ENCODE measurements around the gene IGSF8.
"Not testable (repeated sequence)": the region's sequence is repeated elsewhere in the genome, so short reads cannot be mapped to it uniquely, and the experiment has no call there.

The IGSF8 gene

DNA sequence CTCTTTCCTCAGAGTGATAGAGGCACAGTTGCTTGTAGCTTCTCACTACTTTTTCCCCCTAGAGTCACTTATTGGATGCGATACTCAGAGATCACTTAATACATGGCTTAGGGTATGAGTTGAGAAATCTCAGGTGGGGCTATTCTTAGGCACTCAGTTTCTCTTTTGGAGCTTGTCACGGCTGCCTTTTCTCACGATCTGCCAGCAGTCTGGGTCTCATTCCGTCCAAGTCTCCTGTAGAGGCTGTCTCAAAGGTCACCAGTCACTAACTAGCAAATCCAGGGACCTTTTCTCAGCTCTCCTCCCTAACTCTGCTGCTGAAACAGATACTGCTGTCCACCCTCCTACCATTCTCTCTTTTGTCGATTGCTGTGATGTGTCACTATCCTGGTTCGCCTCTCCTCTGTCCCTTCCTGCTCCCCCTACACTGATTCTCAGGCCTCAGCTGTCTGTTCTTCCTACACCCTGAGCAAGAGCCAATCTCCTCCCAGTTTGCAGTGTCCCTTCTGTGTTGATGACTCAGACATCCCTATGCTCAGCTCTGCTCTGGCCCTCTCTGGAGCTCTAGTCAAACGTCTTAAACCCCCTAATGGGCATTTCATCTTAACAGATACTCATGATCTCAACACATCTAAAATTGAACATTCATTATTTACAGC is 29.6 kb upstream of the IGSF8 start:
- TF ChIP-seq, protein P1, sequence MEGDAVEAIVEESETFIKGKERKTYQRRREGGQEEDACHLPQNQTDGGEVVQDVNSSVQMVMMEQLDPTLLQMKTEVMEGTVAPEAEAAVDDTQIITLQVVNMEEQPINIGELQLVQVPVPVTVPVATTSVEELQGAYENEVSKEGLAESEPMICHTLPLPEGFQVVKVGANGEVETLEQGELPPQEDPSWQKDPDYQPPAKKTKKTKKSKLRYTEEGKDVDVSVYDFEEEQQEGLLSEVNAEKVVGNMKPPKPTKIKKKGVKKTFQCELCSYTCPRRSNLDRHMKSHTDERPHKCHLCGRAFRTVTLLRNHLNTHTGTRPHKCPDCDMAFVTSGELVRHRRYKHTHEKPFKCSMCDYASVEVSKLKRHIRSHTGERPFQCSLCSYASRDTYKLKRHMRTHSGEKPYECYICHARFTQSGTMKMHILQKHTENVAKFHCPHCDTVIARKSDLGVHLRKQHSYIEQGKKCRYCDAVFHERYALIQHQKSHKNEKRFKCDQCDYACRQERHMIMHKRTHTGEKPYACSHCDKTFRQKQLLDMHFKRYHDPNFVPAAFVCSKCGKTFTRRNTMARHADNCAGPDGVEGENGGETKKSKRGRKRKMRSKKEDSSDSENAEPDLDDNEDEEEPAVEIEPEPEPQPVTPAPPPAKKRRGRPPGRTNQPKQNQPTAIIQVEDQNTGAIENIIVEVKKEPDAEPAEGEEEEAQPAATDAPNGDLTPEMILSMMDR (IDR thresholded peaks at IDR 0.05; ENCODE audit: poor library complexity, severe bottlenecking) = no peak
- DNase-seq (ENCODE audit: low spot score) = no peak
- peaks cover 10% of the 10 kb centered on the region for H3K4me1 ChIP-seq (ENCODE audit: insufficient read depth, poor library complexity, severe bottlenecking)
- H3K9me3 ChIP-seq (ENCODE audit: severe bottlenecking) = no peaks in the 10 kb centered on the region
- no peak overlapping the region for H3K4me3 ChIP-seq (ENCODE audit: severe bottlenecking)
- H3K36me3 ChIP-seq (ENCODE audit: low read depth) = no peaks in the 10 kb centered on the region
- no peak overlapping the region for H3K27ac ChIP-seq (ENCODE audit: poor library complexity, severe bottlenecking)
- H3K27me3 ChIP-seq (ENCODE audit: insufficient read depth, poor library complexity, severe bottlenecking) = no peaks in the 10 kb centered on the region
- no peak for ATAC-seq (ENCODE audit: low read depth)

DNA sequence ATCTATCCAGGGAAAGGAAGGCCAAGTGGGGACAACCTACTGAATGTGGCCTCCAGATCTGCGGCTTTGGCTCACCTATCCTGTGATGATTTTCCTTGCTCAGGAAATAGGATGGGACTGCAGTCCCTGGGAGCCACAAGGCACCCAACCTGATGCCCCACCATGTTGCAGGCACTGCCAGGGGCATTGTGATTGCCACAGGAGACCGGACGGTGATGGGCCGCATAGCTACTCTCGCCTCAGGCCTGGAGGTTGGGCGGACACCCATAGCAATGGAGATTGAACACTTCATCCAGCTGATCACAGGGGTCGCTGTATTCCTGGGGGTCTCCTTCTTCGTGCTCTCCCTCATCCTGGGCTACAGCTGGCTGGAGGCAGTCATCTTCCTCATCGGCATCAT is 29.0 kb upstream of the IGSF8 start:
- Histone ChIP-seq H3K9me3 (ENCODE audit: severe bottlenecking) (no peaks in the 10 kb centered on the region), H3K4me1 (ENCODE audit: insufficient read depth, poor library complexity, severe bottlenecking) (peaks cover 10% of the 10 kb centered on the region), H3K4me3 (ENCODE audit: severe bottlenecking) (no peak overlapping the region), H3K27me3 (ENCODE audit: insufficient read depth, poor library complexity, severe bottlenecking) (no peaks in the 10 kb centered on the region), H3K27ac (ENCODE audit: poor library complexity, severe bottlenecking) (no peak overlapping the region), H3K36me3 (ENCODE audit: low read depth) (no peaks in the 10 kb centered on the region)
- DNase-seq (ENCODE audit: low spot score) = no peak
- TF ChIP-seq, protein P1 (IDR thresholded peaks at IDR 0.05; ENCODE audit: poor library complexity, severe bottlenecking) = no peak
- no peak for ATAC-seq (ENCODE audit: low read depth)

DNA sequence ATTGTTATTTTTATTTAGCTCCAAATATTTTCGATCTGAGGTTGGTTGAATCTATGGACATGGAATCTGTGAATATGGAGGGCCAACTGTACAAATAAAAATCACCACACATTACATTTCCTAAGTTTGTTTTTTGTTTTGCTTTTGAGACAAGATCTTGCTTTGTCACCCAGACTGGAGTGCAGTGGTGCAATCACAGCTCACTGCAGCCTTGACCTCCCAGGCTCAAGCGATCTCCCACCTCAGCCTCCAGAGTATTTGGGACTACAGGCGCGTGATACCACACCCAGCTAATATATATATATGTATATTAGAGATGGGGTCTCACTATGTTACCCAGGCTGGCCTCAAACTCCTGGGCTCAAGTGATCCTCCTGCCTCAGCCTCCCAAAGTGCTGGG is 27.9 kb upstream of the IGSF8 start:
- DNase-seq (ENCODE audit: low spot score); H3K27me3 ChIP-seq (ENCODE audit: insufficient read depth, poor library complexity, severe bottlenecking); H3K36me3 ChIP-seq (ENCODE audit: low read depth); ATAC-seq (ENCODE audit: low read depth); H3K9me3 ChIP-seq (ENCODE audit: severe bottlenecking); H3K4me3 ChIP-seq (ENCODE audit: severe bottlenecking); H3K27ac ChIP-seq (ENCODE audit: poor library complexity, severe bottlenecking): not testable (repeated sequence)
- H3K4me1 ChIP-seq (ENCODE audit: insufficient read depth, poor library complexity, severe bottlenecking) = peaks cover 10% of the 10 kb centered on the region

DNA sequence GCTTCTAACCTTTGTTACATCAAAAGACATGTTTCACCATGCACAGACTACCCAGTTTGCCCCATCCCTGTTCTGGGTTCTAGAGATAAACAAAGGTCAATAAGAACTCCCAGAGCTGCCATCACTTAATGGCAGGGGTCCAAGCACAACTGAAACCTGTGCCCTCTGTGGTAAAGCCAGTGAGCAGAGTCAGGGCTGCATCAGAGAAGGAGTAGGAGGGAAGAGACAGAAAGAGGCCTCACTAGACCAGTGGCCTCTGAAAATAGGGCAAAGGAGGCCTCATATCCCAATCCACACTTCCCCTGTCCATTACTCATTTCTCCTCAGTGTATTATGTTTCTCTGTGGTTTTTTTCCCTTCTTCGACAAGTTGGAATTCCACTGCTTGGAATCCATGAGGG is 27.3 kb upstream of the IGSF8 start:
- H3K27me3 ChIP-seq (ENCODE audit: insufficient read depth, poor library complexity, severe bottlenecking) = no peaks in the 10 kb centered on the region
- H3K9me3 ChIP-seq (ENCODE audit: severe bottlenecking) = no peaks in the 10 kb centered on the region
- peaks cover 10% of the 10 kb centered on the region for H3K4me1 ChIP-seq (ENCODE audit: insufficient read depth, poor library complexity, severe bottlenecking)
- peak overlapping the region; percentile 39 for H3K27ac ChIP-seq (ENCODE audit: poor library complexity, severe bottlenecking)
- no peaks in the 10 kb centered on the region for H3K36me3 ChIP-seq (ENCODE audit: low read depth)
- no peak overlapping the region for H3K4me3 ChIP-seq (ENCODE audit: severe bottlenecking)
- TF ChIP-seq, protein P1 (IDR thresholded peaks at IDR 0.05; ENCODE audit: poor library complexity, severe bottlenecking) = no peak
- DNase-seq (ENCODE audit: low spot score) (no peak), ATAC-seq (ENCODE audit: low read depth) (no peak)

DNA sequence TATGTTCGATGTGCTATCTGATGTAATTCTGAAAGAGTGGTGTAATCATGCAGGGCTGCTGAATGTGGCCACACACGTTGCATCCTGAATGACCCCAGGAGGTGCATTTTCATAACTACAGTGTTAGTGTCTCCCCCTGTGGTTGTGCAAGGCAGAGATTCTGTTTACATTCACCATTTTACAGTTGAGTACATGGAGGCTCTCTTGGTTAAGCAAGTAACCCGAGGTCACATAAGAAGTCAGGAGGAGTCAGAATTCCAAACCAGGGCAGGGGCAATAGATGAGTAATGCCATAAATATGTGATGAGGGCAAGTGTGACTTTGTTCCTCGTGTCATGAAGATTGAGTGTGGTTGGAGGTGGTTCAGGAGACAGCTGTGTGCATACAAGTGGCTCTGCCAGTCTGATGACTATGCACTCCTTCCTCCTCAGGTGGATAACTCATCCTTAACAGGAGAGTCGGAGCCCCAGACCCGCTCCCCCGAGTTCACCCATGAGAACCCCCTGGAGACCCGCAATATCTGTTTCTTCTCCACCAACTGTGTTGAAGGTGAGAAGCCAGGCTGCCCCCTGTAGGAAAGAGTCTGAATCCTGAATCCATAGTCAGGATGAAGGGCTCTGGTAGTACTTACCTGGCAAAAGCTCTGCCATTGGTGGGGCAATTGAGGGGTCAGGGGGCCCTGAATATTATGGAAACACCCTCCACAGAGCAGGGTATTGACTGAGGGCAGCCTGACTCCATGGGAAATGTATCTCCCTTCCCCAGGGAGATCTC is 26.5 kb upstream of the IGSF8 start:
- Histone ChIP-seq H3K9me3 (ENCODE audit: severe bottlenecking) (no peaks in the 10 kb centered on the region), H3K27ac (ENCODE audit: poor library complexity, severe bottlenecking) (peak overlapping the region; percentile 39), H3K4me1 (ENCODE audit: insufficient read depth, poor library complexity, severe bottlenecking) (peaks cover 10% of the 10 kb centered on the region), H3K4me3 (ENCODE audit: severe bottlenecking) (no peak overlapping the region), H3K36me3 (ENCODE audit: low read depth) (no peaks in the 10 kb centered on the region), H3K27me3 (ENCODE audit: insufficient read depth, poor library complexity, severe bottlenecking) (no peaks in the 10 kb centered on the region)
- DNase-seq (ENCODE audit: low spot score) (no peak), ATAC-seq (ENCODE audit: low read depth) (peak; percentile 84)
- TF ChIP-seq, protein P1 (IDR thresholded peaks at IDR 0.05; ENCODE audit: poor library complexity, severe bottlenecking) = peak; percentile 34

All from RWPE2 (cell line).